ENCODE data around the gene OGFRL1. TPM values are rescaled to one million over a fixed set of nuclear protein-coding genes. Genes with fewer than 3 reads are reported as not detected.

The OGFRL1 gene
- total RNA-seq, 4 donors from 2014 or later = 46.1 to 78.5 (median 75.6) TPM

GRCh38 chr6:71284785-71285184 lies 3.8 kb upstream of the OGFRL1 start:
- ATAC-seq (ENCODE audit: low FRiP score) (no peak), DNase-seq (ENCODE audit: low spot score) (no peak)
- TF ChIP-seq CTCF (IDR thresholded peaks at IDR 0.05) = no peak

- DNase-seq (ENCODE audit: low spot score) (no peak), ATAC-seq (ENCODE audit: low FRiP score) (no peak)
- TF ChIP-seq CTCF (IDR thresholded peaks at IDR 0.05) = no peak
Measured at GRCh38 chr6:71287038-71287437, 1.6 kb upstream of the OGFRL1 start.

GRCh38 chr6:71287926-71288227 lies 734 bp upstream of the OGFRL1 start:
- no peak for ATAC-seq (ENCODE audit: low FRiP score)
- DNase-seq (ENCODE audit: low spot score) = no peak
- TF ChIP-seq CTCF (IDR thresholded peaks at IDR 0.05) = no peak

- ATAC-seq (ENCODE audit: low FRiP score) (peak; percentile 11), DNase-seq (ENCODE audit: low spot score) (no peak)
- TF ChIP-seq CTCF (IDR thresholded peaks at IDR 0.05) = no peak
Measured at GRCh38 chr6:71289039-71289801, 609 bp downstream of the OGFRL1 start.

- DNase-seq (ENCODE audit: low spot score) = no peak
- ATAC-seq (ENCODE audit: low FRiP score) = no peak
- TF ChIP-seq CTCF (IDR thresholded peaks at IDR 0.05) = no peak
Measured at GRCh38 chr6:71289802-71290175, 1.2 kb downstream of the OGFRL1 start.

GRCh38 chr6:71290611-71291010 lies 2.0 kb downstream of the OGFRL1 start:
- no peak for TF ChIP-seq CTCF (IDR thresholded peaks at IDR 0.05)
- ATAC-seq (ENCODE audit: low FRiP score) (no peak), DNase-seq (ENCODE audit: low spot score) (no peak)

- DNase-seq (ENCODE audit: low spot score) = no peak
- ATAC-seq (ENCODE audit: low FRiP score) = no peak
- TF ChIP-seq CTCF (IDR thresholded peaks at IDR 0.05) = no peak
Measured at GRCh38 chr6:71292001-71292400, 3.4 kb downstream of the OGFRL1 start.

All from omental fat pad (tissue), 4 donors.